NCI-H345 treated with DMSO at 0.1 percent for 48 hours (cell line): ENCODE results near the gene CSTPP1.
"Not testable (repeated sequence)": the region's sequence is repeated elsewhere in the genome, so short reads cannot be mapped to it uniquely, and the experiment has no call there.

Experiments
- DNase-seq: peaks from one replicate; lab custom pipeline; 2025; ENCODE audit not compliant: unreplicated experiment; lab: John Stamatoyannopoulos, UW

Gene CSTPP1

GRCh38 chr11:47034091-47034490 is 97.5 kb downstream of the CSTPP1 start:
- no peak for DNase-seq

- DNase-seq: no peak
Measured at GRCh38 chr11:47035108-47035507, 98.5 kb downstream of the CSTPP1 start.

GRCh38 chr11:47044119-47044518 is 107.6 kb downstream of the CSTPP1 start:
- DNase-seq: no peak

- no peak for DNase-seq
Measured at GRCh38 chr11:47047972-47048371, 111.4 kb downstream of the CSTPP1 start.

- no peak for DNase-seq
Measured at GRCh38 chr11:47050284-47050683, 113.7 kb downstream of the CSTPP1 start.

- no peak for DNase-seq
Measured at GRCh38 chr11:47051217-47051616, 114.7 kb downstream of the CSTPP1 start.

GRCh38 chr11:47052165-47052564 is 115.6 kb downstream of the CSTPP1 start:
- no peak for DNase-seq

- no peak for DNase-seq
Measured at GRCh38 chr11:47052576-47052975, 116.0 kb downstream of the CSTPP1 start.

- DNase-seq: no peak
Measured at GRCh38 chr11:47055534-47055933, 119.0 kb downstream of the CSTPP1 start.

GRCh38 chr11:47056261-47056915 is 119.8 kb downstream of the CSTPP1 start:
- no peak for DNase-seq

- no peak for DNase-seq
Measured at GRCh38 chr11:47057365-47057764, 120.8 kb downstream of the CSTPP1 start.

- no peak for DNase-seq
Measured at GRCh38 chr11:47060807-47061206, 124.2 kb downstream of the CSTPP1 start.

GRCh38 chr11:47061429-47062178 is 125.0 kb downstream of the CSTPP1 start:
- no peak for DNase-seq

GRCh38 chr11:47062736-47063135 is 126.2 kb downstream of the CSTPP1 start:
- DNase-seq: no peak

GRCh38 chr11:47067401-47067800 is 130.8 kb downstream of the CSTPP1 start:
- no peak for DNase-seq

- no peak for DNase-seq
Measured at GRCh38 chr11:47070769-47071168, 134.2 kb downstream of the CSTPP1 start.

- no peak for DNase-seq
Measured at GRCh38 chr11:47071341-47071740, 134.8 kb downstream of the CSTPP1 start.

GRCh38 chr11:47071791-47072261 is 135.3 kb downstream of the CSTPP1 start:
- no peak for DNase-seq

- DNase-seq: no peak
Measured at GRCh38 chr11:47078751-47079521, 142.4 kb downstream of the CSTPP1 start.

GRCh38 chr11:47080775-47081174 is 144.2 kb downstream of the CSTPP1 start:
- not testable (repeated sequence) for DNase-seq

- DNase-seq: no peak
Measured at GRCh38 chr11:47083913-47084312, 147.4 kb downstream of the CSTPP1 start.

GRCh38 chr11:47087801-47088200 is 151.2 kb downstream of the CSTPP1 start:
- no peak for DNase-seq
